Hepatic stellate cell (primary cell): ENCODE data around the gene ZNF620.
"Not testable (repeated sequence)": the region's sequence is repeated elsewhere in the genome, so short reads cannot be mapped to it uniquely, and the experiment has no call there.

Experiments used
- DNase-seq: peaks from one replicate; pipeline ENCODE4 v3.0.0; 2011; ENCODE audit warnings: low spot score

ZNF620 gene

GRCh38 chr3:40502034-40502433 lies 3.8 kb upstream of the ZNF620 start:
- no peak for DNase-seq

DNA sequence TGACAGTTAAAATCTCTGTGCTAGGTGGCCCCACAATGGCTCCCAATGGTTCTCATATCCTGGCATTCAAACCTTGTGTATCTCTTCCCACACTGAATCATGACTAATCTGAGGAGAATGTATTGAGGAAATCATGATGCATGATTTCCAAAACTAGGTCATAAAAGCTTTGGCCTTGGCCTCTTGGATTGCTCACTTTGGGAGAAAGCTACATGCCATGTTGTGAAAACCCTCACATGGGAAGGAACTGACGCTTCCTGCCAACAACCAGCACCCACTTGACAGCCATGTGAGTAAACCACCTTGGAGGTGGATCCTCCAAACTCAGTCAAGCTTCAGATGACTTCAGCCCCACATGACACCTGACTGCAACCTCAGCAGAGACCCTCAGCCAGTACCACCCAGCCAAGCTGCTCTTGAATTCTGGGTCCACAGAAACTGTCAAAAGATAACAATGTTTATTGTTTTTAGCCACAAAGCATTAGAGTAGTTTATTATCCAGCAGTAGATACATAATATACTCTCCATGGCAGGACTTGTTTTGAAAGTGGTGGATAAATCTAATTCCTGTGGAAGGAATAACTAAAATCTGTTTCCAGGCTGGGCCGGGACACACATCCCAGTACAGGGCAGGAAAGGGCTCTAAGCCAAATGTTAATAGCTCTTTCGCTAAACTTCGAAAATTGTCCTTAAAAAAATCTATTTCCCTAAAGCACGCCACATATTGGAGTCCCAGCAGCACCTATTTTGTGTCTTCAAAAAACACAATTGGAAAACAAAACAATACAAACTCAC lies 1.0 kb upstream of the ZNF620 start:
- peak; percentile 75 for DNase-seq

- DNase-seq = no peak
Observed at GRCh38 chr3:40511031-40511718, 5.3 kb downstream of the ZNF620 start.

DNA sequence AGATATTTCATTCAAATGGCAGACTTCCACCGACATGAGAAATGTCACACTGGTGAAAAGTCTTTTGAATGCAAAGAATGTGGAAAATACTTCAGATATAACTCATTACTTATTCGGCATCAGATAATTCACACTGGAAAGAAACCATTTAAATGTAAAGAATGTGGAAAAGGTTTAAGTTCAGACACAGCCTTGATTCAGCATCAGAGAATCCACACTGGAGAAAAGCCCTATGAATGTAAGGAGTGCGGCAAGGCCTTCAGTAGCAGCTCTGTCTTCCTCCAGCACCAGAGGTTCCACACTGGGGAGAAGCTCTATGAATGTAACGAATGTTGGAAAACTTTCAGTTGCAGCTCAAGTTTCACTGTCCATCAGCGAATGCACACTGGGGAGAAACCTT lies 10.4 kb downstream of the ZNF620 start:
- no peak for DNase-seq

- no peak for DNase-seq
Observed at GRCh38 chr3:40518067-40518466, 12.2 kb downstream of the ZNF620 start.

DNA sequence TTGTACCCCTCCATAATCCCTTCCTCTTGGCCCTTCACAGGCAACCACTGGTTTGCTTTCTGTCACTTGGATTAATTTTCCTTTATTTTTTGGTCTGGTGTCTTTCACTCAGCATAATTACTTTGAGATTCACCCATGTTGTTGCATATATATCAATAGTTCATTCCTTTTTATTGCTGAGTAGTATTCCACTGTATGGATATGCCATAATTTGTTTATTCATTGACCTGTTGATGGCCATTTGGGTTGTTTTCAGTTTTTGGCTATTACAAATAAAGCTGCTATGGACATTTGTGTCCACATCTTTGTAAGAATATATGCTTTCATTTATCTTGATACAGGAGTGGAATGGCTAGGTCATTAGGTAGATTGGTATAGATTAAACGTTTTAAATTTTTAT lies 13.0 kb downstream of the ZNF620 start:
- no peak for DNase-seq

DNA sequence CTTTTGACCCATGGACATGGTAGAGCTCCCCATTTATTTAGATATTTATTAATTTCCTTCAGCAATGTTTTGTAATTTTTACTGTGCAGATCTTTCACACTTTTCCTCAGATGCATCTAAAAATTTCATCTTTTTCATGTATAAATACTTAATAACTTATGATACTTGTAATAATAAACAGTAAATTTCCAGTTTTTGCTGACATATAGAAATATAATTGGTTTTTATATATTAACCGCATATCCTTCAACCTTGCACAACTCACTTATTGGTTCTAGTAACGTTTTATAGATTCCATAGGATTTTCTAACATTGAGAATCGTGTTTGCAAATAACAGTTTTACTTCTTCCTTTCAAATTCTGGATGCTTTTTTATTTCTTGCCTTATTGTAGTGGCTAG lies 15.4 kb downstream of the ZNF620 start:
- no peak for DNase-seq

GRCh38 chr3:40523781-40524180 lies 17.9 kb downstream of the ZNF620 start:
- DNase-seq = no peak

DNA sequence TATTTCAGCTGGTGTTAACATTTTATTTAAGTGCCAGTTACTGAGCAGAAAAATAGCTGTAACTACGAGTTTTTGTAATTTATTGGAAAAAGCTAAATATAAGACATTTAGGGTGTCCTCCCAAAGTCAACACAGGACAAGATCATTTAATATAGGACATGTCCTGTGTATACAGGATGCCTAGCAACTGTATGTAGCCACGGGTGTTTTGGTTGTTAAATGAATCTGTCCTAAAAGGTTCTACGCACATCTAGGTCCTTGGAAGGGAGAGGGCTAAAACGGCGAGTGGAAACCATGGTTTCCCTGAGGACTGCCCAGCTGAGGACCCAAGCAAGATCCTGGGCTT lies 18.4 kb downstream of the ZNF620 start:
- DNase-seq = peak; percentile 24

DNA sequence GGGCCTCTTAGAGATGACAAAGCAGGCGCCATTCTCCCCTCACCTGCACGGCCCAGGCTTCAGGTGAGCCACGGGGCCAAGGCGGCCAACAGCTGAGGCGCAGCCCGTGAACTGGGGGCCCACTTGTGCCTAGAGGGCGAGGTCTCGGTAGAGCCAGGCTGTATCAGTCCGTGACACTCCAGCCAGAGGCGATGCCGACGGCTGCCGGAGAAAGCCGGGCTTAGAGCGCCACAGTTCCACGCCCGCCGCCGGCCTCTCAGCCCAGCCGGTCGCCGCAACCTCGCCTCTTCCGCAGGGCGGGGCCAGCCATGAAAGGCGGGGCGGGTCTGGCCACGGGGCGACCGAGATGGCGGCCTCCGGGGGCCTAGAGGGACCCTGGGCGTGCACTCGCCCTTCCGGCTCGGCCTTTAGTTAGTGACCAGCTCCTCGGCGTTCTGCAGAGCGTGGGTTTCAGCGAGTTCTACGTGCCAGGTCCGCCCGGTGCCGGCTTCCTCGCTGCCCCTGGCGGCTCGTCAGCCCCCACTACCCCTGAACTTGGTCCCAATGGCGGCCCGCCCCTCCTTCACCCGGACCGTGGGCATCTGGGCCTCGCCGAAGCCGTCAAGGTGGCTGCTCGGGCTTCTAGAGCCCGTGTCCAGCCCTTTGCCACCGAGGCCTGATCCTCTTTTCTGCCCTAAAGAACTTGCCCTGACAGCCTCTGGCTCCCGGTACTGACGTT lies 18.9 kb downstream of the ZNF620 start, which contains the start of gene ZNF621:
TSS of gene ZNF621 (plus strand) at position 393 of the 718 bp plus-strand sequence. CDS start 881 bp downstream, outside the sequence.
- peak; percentile 86 for DNase-seq

DNA sequence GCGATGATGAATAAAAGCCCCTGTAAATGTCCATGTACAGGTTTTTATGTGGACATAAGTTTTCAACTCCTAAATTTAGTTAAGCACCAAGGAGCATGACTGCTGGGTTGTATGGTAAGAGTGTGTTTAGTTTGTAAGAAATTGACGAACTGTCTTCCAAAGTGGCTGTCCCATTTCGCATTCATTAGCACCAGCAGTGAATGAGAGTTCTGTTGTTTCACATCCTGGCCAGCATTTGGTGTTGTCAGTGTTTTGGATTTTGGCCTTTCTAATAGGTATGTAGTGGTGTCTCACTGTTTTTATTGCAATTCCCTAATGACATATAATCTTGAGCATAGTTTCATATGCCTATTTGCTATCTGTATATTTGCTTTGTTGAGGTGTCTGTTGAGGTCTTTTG lies 22.6 kb downstream of the ZNF620 start:
- DNase-seq = no peak

GRCh38 chr3:40532252-40532651 lies 26.4 kb downstream of the ZNF620 start:
- no peak for DNase-seq

DNA sequence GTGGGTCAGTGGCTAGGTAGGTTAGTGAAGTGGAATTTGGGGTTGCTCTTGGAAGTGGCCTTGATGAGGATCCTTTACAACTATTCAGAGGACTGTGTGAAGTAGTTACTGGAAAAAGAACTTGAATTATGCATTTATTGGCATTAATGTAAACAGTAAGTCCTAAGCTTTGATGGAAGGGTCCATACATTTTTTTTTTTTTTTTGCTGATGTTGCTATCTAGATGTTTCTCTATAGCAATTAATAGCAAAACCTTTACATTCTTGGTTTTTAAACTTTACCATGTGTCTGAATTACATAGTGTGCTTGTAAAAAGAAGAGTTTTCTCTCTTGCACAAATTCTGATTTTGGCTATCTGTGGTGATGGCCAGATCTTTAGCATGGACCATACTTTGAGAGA lies 28.4 kb downstream of the ZNF620 start:
- no peak for DNase-seq

DNA sequence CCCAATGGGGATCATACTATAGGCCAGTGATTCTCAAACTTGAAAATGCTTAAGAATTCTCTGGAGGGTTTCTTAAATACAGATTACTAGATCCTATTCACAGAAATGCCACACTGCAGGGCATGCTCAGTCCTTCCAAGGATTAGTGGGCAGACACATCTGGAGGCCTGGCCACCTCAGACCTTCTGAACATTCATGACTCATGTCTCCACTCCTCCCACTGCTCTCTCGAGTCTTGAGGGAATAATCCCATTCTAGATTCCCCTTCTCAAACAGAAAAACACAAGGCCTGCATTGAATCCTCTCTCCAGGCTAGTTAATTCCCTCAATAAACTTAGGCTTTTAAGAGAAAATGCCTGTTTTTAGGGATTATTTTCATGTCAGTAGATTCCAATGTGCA lies 41.0 kb downstream of the ZNF620 start:
- peak; percentile 19 for DNase-seq

DNA sequence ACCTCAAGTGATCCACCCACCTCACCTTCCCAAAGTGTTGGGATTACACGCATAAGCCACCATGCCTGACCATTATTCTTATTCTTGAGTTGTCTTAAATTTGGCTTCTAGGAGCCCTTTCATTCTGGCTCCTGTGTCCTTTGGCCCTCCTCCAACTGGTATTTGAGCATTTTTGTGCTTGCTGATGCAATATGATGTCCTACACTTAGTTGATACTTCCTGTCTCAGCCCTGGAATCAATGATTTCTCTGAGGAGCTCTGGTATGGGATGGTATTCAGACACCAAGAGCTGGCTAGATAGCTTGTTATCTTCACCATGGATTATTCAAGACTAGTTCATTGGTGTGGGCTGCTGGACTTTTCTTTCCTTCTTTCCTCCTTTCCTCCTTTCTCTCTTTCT lies 44.3 kb downstream of the ZNF620 start:
- DNase-seq = no peak

- no peak for DNase-seq
Observed at GRCh38 chr3:40557575-40558161, 51.8 kb downstream of the ZNF620 start.

GRCh38 chr3:40562482-40562881 lies 56.6 kb downstream of the ZNF620 start:
- not testable (repeated sequence) for DNase-seq

DNA sequence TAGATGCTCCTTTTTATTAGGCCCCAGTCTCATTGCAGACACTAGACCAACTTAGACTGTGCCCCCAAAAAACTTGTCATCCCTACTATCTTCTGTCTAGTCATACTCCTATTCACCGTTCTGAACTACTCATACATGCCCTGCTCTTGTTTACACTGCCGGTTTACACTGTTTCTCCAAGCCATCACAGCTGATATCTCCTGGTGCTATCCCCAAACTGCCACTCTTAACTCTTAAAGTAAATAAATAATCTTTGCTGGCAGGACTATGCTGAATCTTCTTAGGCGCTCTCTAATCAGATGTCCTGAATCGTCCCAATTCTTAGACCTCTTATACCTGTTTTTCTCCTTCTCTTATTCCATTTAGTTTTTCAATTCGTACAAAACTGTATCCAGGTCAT lies 59.8 kb downstream of the ZNF620 start:
- DNase-seq = not testable (repeated sequence)

- DNase-seq = no peak
Observed at GRCh38 chr3:40566694-40567093, 60.9 kb downstream of the ZNF620 start.
